SKM-1 treated with dmso at 0.1 percent for 144 hours (cell line): ENCODE results near the gene EIF2B5.
A peak's percentile ranks its signal among the peaks of the same experiment; 100 is the strongest.
"Not testable (repeated sequence)": the region's sequence is repeated elsewhere in the genome, so short reads cannot be mapped to it uniquely, and the experiment has no call there.

Experiments used
- DNase-seq: peaks from one replicate; lab custom pipeline; 2025; ENCODE audit not compliant: unreplicated experiment; lab: John Stamatoyannopoulos, UW

The EIF2B5 gene

DNA sequence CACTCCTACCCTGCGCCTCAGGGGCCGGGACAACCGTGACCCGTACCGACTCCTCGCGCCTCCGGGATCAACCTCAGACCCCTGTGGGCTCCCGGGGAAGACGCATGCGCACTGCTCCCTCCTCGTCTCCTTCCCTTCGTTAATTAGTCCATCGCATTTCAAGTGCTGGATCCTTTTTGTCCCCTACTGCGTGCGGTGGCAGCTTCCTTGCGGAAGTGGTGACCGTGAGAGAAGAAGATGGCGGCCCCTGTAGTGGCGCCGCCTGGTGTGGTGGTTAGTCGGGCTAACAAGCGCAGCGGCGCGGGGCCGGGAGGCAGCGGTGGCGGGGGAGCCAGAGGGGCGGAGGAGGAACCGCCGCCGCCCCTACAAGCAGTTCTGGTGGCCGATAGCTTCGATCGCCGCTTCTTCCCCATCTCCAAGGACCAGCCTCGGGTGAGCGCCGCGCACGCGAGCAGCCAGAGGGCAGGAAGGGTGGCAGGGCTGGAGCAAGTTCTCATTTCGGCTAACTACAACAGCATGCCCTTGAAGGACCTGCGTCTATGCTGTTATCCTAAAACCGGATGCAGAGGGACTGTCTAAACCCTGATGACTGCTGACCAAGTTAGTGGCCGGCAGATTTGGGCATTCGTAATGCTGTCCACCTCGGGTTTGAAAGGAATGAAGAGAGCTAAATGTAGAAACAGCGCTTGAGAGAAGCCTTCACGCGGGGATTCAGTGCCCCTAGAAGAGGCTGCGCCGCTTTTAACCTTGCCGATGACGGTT is at the start of gene EIF2B5:
Gene EIF2B5 (plus strand): TSS at position 210 of the 762 bp plus-strand sequence. CDS start 28 bp downstream, at position 238.
- peak; percentile 91 for DNase-seq

DNA sequence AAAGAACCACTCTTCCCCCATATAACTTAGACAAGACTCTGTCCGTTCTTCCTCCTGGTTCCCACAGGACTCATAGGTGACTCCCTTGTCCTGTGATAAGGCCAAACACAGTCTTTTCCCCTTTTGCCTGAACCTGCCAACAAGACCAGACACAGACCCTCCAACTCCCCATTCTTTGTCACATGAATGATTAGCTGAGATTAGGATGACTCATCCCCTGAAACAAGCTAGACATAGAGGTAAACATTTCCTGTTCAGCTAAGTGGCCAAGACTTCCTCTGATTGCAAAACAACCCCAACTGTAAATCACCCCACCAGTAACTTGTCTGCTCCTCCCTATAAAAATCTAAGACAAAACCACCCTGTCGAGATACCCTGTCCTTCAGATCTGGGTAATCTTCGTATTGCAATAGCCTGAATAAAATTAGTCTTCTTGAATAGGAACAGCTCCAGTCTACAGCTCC is 49.7 kb upstream of the EIF2B5 start:
- DNase-seq = peak; percentile 33

DNA sequence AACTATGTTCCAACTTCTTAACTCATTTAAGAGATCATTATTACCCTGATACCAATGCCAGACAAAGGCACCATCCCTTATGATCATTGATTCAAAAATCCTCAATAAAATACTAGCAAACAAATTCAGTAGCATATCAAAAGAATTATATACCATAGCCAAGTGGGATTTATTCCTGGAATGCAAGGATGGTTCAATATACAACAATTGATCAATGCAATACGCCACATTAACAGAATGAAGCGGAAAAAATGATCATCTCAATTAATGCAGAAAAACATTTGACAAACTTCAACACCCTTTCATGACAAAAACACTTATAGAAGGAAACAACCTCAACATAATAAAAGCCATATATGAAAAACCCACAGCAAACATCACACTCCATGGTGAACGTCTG is 43.0 kb upstream of the EIF2B5 start:
- no peak for DNase-seq

DNA sequence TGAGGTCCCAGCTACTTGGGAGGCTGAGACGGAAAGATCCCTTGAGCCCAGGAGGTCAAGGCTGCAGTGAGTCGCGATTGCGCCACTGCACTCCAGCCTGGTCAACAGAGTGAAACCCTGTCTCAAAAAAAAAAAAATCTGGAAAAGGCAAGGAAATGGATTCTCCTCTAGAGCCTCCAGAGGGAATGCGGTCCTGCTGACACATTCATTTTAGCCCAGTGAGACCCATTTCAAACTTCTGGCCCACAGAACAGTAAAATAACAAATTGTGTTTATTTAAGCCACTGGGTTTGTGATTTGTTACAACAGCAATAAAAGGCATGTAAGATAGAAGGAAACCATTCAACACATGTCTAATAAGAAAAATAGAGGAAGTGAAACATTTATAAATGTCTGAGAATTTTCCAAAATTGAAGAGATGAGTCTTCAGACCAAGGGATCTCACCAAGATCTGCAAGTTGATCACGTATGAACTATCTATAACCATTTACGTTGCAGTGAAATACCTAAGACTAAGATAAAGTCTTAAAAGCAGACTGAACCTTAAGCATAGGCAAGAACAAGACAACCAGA is 38.3 kb upstream of the EIF2B5 start, which contains the start of gene HTR3E:
Gene HTR3E (plus strand): TSS at position 254 of the 573 bp plus-strand sequence. CDS start 466 bp downstream, outside the sequence.
- DNase-seq = no peak

DNA sequence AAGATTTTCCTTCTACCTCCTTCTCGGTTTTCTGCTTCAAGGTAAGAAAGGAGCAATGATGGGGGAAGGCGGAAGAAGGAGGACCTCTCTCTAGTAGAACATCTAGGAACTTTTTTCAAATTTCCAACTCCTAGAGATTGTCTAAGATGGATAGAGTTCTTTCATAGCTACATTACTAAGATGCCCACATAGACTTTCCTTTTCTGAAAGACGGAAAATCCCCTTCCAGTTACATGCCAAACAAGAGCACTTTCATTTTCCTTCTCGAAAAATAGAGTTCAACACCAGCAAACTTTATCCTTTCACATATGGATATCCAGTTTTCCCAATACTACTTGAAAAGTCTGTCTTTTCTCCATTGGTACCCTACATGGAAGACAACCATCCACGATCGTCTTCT is 37.6 kb upstream of the EIF2B5 start:
- DNase-seq = no peak

DNA sequence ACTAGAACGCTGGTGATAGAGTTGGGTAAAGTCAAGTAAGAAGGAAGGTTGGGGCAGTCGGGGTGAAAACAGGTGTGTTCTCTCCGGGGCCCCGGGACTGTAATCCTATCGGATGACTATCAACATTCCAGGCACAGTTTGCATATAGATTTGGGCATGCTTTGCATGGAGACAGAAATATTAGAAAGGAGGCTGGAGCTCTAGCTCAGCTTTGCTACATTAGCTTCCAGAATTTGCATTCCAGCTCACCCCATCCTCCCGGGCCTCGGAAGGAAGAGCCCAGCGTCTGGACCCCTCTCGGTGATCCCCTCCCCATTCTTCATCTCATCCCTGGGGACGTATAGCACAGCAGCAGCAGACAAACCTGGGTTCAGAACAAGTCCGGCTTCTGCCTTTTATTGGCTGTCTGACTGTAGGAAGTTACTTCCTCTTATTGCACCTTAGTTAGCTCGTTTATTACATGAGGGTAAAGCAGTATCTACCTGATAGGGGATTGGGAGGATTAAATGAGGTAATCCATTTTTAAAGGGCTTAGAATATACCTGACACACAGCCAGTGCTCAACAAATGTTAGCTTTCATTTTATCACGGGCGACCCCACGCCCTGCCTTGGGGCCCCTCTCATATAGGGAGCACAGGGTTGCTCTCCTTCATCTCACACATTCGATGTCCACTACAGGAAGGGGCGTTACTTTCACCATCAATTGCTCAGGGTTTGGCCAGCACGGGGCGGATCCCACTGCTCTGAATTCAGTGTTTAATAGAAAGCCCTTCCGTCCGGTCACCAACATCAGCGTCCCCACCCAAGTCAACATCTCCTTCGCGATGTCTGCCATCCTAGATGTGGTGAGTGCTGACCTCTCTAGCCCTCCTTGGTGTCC is 35.1 kb upstream of the EIF2B5 start:
- no peak for DNase-seq

DNA sequence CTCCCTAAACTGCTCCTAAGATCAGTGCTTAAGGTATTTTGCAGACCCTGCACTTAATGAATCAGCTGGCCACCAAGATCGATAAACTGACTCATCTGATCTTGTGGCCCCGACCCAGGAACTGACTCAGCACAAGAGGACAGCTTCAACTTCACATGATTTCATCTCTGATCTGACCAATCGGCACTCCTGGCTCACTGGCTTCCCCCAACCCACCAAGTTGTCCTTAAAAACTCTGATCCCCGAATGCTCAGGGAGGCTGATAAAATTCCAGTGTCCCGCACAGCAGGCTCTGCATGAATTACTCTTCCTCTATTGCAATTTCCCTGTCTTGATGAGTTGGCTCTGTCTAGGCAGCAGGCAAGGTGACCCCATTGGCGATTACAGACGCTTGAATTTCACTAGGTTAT is 24.8 kb upstream of the EIF2B5 start:
- no peak for DNase-seq

DNA sequence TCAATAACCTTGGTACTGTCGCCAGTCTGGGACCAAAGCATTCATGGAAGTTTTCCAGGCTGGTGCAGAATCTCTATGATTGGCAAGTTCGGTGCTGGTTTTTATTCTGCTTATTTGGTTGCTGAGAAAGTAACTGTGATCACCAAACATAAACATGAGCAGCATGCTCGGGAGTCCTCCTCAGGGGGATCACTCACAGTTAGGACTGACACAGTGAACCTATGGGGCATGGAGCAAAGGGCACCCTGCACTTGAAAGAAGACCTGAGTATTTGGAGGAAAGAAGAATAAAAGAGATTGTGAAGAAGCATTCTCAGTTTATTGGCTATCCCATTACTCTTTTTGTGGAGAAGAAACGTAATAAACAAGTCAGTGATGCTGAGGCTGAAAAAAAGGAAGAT is 19.1 kb upstream of the EIF2B5 start:
- no peak for DNase-seq

DNA sequence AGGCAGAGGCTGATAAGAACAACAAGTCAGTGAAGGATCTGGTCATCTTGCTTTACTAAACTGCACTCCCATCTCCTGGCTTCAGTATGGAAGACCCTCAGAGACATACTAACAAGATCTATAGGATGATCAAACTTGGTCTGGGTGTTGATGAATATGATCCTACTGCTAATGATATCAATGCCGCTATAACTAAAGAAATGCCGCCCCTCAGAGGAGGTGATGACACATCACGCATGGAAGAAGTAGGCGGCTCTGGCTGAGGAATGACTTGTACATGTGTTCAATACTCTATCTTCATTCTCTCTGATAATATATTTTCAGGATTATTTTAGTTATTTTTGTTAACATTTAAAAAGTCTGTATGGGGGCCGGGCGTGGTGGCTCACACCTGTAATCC is 17.5 kb upstream of the EIF2B5 start:
- no peak for DNase-seq

DNA sequence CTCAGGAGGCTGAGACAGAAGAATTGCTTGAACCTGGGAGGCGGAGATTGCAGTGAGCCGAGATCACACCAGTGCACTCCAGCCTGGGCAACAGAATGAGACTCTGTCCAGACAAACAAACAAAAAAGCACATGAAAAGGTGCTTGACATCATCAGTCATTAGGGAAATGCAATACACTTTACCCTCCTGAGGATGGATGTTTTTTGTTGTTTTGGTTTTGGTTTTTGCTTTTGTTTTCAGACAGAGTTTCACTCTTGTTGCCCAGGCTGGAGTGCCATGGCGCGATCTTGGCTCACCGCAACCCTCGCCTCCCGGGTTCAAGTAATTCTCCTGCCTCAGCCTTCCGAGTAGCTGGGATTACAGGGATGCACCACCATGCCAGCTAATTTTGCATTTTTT is 14.1 kb upstream of the EIF2B5 start:
- not testable (repeated sequence) for DNase-seq

DNA sequence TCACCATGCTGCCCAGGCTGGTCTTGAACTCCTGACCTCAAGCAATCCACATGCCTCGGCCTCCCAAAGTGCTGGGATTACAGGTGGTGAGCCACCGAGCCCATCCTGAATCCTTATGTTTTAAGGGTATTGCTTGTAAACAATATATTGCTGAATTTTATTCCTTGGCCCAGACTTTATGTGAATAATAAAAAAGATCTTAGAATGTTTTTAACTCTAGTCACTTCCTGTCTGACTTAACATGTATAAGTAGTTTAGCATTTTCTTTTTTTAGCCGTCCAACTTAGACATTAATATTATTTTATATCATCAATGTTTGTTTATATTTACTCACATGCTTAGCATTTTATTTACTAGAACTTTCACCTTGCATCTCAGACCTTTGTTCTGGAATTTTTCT is 9.2 kb upstream of the EIF2B5 start:
- no peak for DNase-seq

DNA sequence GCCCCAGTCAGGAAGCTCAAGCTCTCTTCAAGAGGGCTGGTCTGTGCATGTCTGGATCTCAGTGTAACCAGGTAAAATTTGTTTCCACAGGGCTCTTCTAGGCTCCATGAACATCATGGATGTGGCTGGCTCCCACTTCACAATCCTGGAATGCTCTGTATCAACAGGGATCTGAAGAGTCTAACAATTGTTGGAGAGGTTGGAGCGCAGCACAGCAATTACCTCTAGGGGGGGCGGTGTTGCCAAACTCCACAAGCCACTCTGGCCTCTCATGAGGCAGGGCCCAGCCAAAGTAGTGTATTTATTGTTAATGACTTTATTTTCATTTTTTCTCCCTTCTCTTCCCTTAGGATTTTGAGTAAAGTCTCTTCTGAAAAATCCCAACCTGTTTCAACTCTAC is 6.1 kb upstream of the EIF2B5 start:
- DNase-seq = no peak

DNA sequence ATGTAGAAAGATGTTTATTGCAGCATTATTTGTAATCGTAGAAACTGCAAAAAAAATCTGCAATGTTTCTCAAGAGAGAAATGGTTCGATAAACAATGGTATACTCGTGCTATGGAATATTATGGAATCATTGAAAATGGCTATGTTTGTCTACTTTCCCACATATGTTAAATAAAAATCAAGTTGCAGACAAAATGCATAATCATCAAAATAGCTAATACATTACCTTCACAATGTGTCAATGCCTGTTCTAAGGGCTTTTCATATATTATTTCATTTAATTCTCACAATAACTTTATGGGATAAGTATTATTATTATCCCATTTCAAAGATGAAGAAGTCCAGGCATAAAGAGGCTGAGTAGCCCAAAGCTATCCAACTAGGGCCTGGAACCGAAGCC is 2.2 kb upstream of the EIF2B5 start:
- DNase-seq = no peak

DNA sequence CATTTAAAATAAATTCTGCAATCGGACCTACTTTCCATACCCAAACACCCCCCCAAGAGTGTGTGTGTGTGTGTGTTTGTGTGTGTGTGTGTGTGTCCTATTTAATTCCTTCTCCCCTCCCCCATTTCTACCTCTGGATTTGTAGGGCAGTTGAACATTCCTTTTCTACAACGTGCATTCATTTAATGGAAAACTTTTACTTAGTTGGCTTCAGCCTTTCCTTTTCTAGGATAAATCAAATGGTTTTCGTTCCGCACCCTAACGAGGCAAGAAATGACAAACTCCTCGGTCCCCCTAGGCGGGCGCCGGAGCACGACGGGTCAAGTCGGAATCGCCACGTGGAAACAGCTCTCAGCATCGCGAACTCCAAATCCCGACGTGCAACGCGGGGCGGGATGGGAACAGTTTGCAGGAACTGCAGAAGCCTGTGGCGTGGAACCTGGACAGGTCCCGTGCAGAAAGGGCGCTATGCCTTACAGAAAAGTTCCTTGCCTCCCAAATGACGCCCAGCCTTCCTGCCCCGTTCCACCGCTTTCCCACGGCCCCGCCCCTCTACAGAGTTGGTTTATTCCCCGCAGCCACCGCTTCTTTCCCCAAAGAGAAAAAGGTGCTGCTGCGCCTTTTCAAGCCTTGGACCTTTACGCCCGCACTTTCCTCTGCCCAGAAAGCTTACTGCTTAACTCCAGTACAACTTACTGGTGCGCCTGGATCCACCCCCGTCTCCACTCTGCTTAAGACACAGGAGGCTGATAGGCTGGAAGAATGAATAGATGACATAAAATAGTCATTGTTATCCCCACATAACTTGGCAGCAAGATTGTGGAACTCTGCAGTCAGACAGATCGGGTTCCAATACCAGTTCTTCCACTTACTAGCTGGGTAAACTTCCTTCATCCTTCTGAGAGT is 1.1 kb upstream of the EIF2B5 start:
- peak; percentile 66 for DNase-seq

DNA sequence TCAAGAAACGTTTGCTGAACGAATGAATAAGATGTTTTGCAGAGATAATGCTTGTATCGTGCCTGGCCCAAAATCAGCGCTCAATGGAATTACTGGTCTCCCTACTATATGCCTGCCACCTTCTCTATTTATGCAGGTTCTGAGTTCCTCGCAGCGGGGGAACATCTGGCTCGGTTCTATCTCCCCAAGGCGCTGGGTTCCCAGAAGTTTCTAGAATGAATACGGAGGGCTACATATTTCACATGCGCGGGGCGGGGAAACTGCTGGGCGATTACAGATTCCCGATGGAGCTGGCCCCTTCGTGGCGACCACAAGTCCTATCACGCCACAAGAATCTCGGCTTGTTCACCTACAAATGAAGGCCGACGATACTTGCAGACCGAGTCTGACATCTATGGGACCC is 411 bp upstream of the EIF2B5 start:
- peak; percentile 25 for DNase-seq

DNA sequence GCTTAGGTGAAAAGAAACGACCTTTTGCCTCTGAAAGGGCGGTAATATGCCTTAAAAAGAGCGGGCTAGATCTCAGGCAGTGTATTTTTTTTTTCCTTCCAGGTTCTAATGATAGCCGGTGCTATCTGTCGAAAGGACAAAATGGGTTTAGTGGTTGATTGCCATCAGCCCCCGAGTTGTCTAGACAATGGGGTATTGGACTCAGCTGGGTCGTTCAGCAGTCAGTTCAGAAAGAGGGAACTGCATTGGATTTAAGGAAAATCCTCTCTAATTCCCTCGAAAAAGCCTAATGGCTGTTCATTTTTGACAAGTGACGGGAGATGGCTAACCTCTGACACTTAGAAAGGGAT is 728 bp downstream of the EIF2B5 start:
- no peak for DNase-seq

DNA sequence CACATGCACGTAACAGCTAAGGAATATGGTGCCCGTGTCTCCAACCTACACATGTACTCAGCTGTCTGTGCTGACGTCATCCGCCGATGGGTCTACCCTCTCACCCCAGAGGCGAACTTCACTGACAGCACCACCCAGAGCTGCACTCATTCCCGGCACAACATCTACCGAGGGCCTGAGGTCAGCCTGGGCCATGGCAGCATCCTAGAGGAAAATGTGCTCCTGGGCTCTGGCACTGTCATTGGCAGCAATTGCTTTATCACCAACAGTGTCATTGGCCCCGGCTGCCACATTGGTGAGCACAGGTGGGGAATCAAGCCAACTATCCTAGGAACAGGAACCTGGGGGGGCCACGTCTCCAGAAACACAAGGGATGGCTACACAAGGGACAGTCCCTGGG is 5.3 kb downstream of the EIF2B5 start:
- no peak for DNase-seq

DNA sequence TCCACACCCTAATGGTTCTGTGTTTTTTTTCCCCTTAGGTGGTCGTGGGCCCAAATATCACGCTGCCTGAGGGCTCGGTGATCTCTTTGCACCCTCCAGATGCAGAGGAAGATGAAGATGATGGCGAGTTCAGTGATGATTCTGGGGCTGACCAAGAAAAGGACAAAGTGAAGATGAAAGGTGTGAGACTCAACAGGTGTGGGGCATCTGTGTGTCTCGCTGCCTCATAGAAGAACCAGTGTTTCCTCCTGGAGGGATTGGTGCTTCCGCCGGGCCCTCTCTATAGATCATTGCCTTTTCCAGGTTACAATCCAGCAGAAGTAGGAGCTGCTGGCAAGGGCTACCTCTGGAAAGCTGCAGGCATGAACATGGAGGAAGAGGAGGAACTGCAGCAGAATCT is 7.0 kb downstream of the EIF2B5 start:
- no peak for DNase-seq

DNA sequence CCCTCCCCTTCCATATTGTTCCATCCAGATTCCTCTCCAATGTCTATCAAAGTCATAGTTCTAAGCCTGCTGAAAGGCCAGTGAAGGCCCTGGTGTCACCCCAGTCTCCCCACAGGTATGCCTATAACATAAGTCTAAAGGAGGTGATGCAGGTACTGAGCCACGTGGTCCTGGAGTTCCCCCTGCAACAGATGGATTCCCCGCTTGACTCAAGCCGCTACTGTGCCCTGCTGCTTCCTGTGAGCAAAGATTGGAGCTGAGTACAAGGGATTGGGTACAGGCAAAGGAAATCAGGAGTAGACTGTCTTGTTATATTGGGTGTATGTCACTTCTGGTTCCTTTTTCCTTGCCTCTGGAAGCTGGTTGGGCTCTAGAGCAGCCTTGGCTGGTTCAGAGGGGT is 8.2 kb downstream of the EIF2B5 start:
- DNase-seq = no peak

DNA sequence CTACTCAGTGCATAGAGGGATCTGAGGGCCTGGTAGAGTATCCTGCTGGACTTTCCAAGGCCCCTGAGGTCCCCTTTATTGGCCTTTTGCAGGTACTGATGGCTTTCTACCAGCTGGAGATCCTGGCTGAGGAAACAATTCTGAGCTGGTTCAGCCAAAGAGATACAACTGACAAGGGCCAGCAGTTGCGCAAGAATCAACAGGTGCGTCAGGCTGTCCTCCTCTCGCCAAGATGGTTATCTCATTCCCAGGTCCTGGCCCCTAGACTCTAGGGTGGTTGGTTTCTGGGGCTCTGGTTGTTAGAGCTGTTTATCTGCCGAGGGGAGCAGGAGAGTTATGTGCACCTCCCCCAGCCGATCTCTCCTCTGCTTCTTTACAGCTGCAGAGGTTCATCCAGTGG is 9.3 kb downstream of the EIF2B5 start:
- DNase-seq = no peak

DNA sequence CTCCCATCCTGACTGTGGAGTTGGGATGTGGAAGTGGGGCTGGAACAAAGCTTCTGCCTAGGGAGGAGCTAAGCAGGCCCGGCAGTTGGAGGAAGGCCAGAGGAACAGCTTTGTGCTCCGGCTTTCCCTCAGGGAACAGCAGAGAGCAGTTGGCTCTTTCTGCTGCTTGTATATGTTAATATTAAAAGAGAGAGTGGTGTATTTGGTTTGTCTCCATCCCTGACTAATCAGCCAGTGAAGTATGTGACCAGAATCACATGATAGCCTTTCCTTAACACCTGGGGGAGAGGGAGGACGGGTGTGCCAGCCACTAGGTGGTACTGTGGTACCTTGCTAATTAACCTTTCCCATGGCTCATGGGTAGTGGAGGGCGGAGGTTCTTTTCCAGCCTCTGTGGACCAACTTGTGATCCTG is 10.0 kb downstream of the EIF2B5 start:
- DNase-seq = no peak
